Activated CD4-positive, alpha-beta T cell treated with anti-CD3 and anti-CD28 coated beads, Interleukin-2, amount 10 ng/mL, durations not matched to agents 7 days and 5 days (primary cell): Measurements from ENCODE around the gene TTI1. TPM values are rescaled to one million over a fixed set of nuclear protein-coding genes. Genes with fewer than 3 reads are reported as not detected.
"Not testable (repeated sequence)": the region's sequence is repeated elsewhere in the genome, so short reads cannot be mapped to it uniquely, and the experiment has no call there.

Experiments
- CTCF ChIA-PET: fragments of 350-600 bp; sonication (Branson Sonifier 250); formaldehyde crosslinking; loops from one replicate; lab custom pipeline; 2021; ENCODE audit warnings: antibody characterized with exemption; lab: Charles Lee
- POLR2A ChIA-PET: fragments of 350-600 bp; sonication (Branson Sonifier 250); formaldehyde crosslinking; loops from one replicate; lab custom pipeline; 2021; ENCODE audit warnings: antibody characterized with exemption; lab: Charles Lee
- DNase-seq: peaks from one replicate; pipeline ENCODE4 v3.0.0-alpha.2; 2020
- H3K27ac Mint-ChIP-seq: one replicate; pipeline ENCODE4 v1.8.0; 2021; ENCODE audit warnings: mild to moderate bottlenecking, moderate library complexity, mixed read lengths
- H3K27me3 Mint-ChIP-seq: one replicate; pipeline ENCODE4 v1.8.0; 2021; ENCODE audit warnings: mixed read lengths
- H3K36me3 Mint-ChIP-seq: one replicate; pipeline ENCODE4 v1.8.0; 2021; ENCODE audit warnings: low read depth, mixed read lengths
- H3K4me1 Mint-ChIP-seq: one replicate; pipeline ENCODE4 v1.8.0; 2021; ENCODE audit warnings: mixed read lengths
- H3K4me3 Mint-ChIP-seq: one replicate; pipeline ENCODE4 v1.8.0; 2021; ENCODE audit warnings: mild to moderate bottlenecking, moderate library complexity, mixed read lengths
- H3K9me3 Mint-ChIP-seq: one replicate; pipeline ENCODE4 v1.8.0; 2021; ENCODE audit warnings: mixed read lengths
- total RNA-seq, 2 experiments: library from RNA; stranded (reverse); gene quantifications; one replicate each; pipeline ENCODE4 v1.2.3, GENCODE V29; 2021

Gene TTI1
- total RNA-seq, 2 experiments from 2014 or later, result 30.2 to 32.4 TPM

DNA sequence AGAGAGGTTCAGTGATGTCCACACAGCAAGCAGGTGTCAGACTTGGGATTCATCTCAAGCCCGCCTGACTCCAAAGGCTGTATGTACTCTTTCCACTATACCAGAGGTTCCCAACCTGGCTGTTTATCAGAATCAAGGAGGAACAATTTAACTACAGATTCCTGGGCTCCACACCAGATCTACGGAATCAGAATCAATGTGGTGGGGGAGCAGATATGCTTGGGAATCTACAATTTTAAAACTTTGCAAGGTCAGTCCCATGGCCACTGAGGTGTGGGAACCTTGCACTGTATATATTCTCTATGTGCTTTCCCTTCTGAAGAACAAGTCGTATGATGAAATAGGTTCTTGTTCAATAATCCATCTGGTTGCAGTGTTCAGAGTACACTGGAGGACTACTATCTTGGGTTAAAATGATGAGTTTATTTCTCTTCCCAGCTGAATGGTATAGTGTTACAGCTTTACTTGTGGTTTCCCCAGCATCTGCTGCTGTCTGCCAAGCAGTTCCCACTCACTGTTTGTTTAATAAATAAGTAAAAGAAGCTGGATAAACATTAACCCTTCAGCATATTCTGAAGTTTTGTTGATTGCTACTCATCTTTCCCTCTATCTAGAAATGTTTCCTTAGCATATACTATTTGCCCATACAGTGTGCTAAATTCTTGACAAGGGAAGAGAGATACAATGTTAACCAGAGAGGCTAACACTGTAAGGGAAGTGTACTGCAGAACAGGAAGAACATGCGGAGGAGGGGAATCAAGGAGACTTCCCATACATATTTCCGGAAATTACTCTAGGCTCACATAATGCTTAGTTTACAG, 9.9 kb downstream of the TTI1 start:
- no peak overlapping the region for H3K27ac Mint-ChIP-seq
- H3K4me3 Mint-ChIP-seq, result no peak overlapping the region
- no peak for DNase-seq
- no peaks in the 10 kb centered on the region for H3K27me3 Mint-ChIP-seq
- H3K9me3 Mint-ChIP-seq, result peaks cover 7% of the 10 kb centered on the region
- H3K4me1 Mint-ChIP-seq, result peaks cover 23% of the 10 kb centered on the region
- ChIA-PET POLR2A (no interaction called here), CTCF (interaction anchor here (1.7 kb wide), 1 partner anchor 10 kb away, joined by 6 read pairs; the partner anchor contains the start of genes RPRD1B and TTI1)
- H3K36me3 Mint-ChIP-seq, result peaks cover 31% of the 10 kb centered on the region

DNA sequence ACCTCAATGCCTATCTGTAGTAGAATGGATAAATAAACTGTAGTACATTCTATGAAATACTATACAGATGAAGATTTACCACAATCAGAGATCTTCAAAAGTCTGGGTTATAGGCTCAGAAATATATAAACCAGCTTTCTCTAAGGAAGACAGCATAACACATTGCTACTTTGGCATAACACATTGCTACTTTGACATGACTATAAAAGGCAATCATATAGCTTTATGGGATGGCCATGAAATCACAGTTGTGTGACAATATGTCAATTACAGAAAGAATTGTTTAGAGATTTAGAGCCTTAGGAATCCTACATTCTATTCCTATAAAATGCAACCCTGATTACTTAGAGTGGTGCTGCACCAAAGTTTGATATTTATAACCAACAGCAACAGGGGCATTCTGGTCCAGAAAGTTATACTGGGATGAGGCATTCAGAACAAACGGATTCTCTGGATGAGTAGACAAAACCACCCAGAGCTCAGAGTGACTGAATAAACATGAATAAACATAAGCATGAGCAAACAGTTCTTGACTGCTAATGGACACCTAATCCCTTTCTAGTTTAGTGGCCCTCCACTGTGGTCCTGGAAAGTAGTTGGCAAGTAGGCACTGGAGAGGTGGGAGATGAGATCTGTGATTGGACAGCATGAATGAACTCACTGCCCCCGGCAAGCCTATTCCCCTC, 12.0 kb downstream of the TTI1 start:
- no peak overlapping the region for H3K4me3 Mint-ChIP-seq
- H3K36me3 Mint-ChIP-seq, result peaks cover 42% of the 10 kb centered on the region
- DNase-seq, result no peak
- H3K4me1 Mint-ChIP-seq, result peaks cover 11% of the 10 kb centered on the region
- ChIA-PET POLR2A (interaction anchor here (0.6 kb wide), 1 partner anchor 13 kb away, joined by 3 read pairs; no protein-coding TSS in a partner anchor), CTCF (interaction anchor here (1.5 kb wide), 1 partner anchor 13 kb away, joined by 4 read pairs; no protein-coding TSS in a partner anchor)
- H3K9me3 Mint-ChIP-seq, result peaks cover 17% of the 10 kb centered on the region
- H3K27me3 Mint-ChIP-seq, result no peaks in the 10 kb centered on the region
- no peak overlapping the region for H3K27ac Mint-ChIP-seq

DNA sequence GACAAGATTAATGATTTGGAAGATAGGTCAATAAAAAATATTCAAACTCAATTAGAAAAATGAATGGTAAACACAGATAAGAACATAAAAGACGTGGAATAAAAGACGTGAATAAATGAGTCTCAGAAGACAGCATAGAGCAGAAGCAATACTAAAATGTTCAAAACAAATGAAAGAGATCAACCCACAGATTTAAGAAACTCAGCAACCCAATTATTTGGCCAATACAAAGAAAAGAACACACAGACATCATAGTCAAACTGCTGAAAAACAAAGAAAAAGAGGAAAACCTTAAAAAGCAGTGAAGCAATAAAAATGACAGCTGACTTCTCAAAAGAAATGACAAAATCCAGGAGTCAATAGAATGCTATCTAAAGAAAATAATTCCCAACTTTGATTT, 14.9 kb downstream of the TTI1 start:
- no peaks in the 10 kb centered on the region for H3K27me3 Mint-ChIP-seq
- DNase-seq, result no peak
- H3K27ac Mint-ChIP-seq, result no peak overlapping the region
- peaks cover 17% of the 10 kb centered on the region for H3K9me3 Mint-ChIP-seq
- H3K4me1 Mint-ChIP-seq, result peaks cover 2% of the 10 kb centered on the region
- POLR2A ChIA-PET, result no interaction called here
- H3K36me3 Mint-ChIP-seq, result peaks cover 56% of the 10 kb centered on the region
- no peak overlapping the region for H3K4me3 Mint-ChIP-seq
- CTCF ChIA-PET, result interaction anchor here (0.7 kb wide), 1 partner anchor 54 kb away, joined by 4 read pairs; no protein-coding TSS in a partner anchor

DNA sequence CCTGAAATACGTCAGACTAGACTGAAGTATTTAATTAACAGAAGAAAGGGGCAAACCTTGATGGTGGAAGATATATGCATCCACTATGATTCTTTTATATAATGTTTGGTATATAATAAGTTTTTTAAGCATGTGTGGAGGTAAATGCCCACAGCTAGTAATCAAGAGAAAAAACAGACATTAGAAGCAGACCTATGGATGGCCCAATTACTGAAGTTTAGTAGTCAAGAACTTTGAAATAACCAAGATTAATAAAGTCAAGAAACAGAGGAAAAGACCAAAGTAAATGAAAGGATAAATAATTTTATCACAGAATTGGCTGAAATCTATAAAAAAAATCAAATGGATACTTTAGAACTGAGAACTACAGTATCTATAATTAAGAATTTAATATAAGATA, 15.3 kb downstream of the TTI1 start:
- no peak overlapping the region for H3K4me3 Mint-ChIP-seq
- no peak overlapping the region for H3K27ac Mint-ChIP-seq
- ChIA-PET CTCF (interaction anchor here (0.7 kb wide), 1 partner anchor 54 kb away, joined by 4 read pairs; no protein-coding TSS in a partner anchor), POLR2A (no interaction called here)
- peaks cover 2% of the 10 kb centered on the region for H3K4me1 Mint-ChIP-seq
- no peaks in the 10 kb centered on the region for H3K27me3 Mint-ChIP-seq
- H3K9me3 Mint-ChIP-seq, result peaks cover 17% of the 10 kb centered on the region
- no peak for DNase-seq
- H3K36me3 Mint-ChIP-seq, result peaks cover 60% of the 10 kb centered on the region

DNA sequence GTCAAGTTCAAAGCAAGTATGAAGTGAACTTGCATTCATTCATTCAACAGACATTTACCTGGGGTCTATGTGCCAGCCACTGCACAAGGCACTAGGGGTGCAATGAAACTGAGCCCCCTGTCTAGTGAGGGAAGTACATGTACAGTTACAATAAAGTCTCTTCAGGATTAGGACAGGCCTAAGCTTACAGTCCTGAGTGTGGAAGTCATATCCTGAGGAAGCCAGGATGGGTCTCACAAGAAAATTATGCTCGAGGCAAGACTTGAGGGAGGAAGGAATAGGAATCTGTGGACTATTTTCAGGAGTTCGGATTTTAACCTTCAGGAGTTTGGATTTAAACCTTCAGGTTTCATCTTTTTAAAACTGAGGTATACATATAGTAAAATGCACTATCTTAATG, 19.4 kb downstream of the TTI1 start:
- peaks cover 13% of the 10 kb centered on the region for H3K9me3 Mint-ChIP-seq
- ChIA-PET CTCF (no interaction called here), POLR2A (no interaction called here)
- H3K27me3 Mint-ChIP-seq, result no peaks in the 10 kb centered on the region
- DNase-seq, result no peak
- H3K4me3 Mint-ChIP-seq, result no peak overlapping the region
- no peaks in the 10 kb centered on the region for H3K4me1 Mint-ChIP-seq
- peaks cover 72% of the 10 kb centered on the region for H3K36me3 Mint-ChIP-seq
- H3K27ac Mint-ChIP-seq, result peak overlapping the region; percentile 46

DNA sequence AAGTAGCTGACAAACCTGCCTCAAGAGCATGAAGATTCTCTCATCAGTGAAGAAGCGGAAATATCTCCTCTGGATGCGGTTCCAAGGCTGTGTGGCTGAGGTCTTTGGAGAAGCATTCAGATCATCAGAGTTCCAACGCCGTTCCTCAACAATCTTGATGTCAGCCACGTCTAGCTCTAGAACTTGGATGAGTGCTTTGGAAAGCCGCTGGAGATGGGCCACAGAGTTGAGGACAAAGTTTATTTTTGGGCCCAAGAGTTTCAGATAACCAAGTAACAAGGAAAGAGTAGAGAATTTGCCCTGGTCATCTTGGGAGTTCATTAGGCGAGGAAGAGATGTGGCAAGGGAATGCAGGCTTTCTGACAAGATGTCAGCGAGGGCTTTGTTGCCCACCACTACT, 20.9 kb downstream of the TTI1 start:
- CTCF ChIA-PET, result no interaction called here
- DNase-seq, result no peak
- no peak overlapping the region for H3K4me3 Mint-ChIP-seq
- no peaks in the 10 kb centered on the region for H3K27me3 Mint-ChIP-seq
- POLR2A ChIA-PET, result no interaction called here
- H3K4me1 Mint-ChIP-seq, result peaks cover 3% of the 10 kb centered on the region
- peaks cover 63% of the 10 kb centered on the region for H3K36me3 Mint-ChIP-seq
- no peak overlapping the region for H3K27ac Mint-ChIP-seq
- peaks cover 3% of the 10 kb centered on the region for H3K9me3 Mint-ChIP-seq

DNA sequence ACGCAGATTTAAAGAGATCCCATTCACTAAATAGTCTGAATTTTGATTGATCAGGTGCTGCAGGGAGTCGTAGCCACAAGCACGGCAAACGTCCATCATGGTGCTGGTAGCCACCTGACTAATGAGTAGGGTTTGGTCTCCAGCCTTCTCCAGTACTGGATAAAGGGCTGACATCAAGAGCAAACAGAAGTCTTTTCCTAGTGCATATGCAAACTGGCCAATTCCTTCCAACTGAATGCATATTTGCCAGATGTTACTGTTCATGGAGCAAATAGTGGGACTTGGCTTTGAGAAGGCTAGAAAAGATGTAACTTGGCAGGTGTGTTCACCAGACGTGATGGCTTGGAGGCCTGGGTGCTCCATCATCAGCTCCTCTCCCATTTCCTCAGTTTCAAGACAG, 21.6 kb downstream of the TTI1 start:
- ChIA-PET CTCF (no interaction called here), POLR2A (no interaction called here)
- no peaks in the 10 kb centered on the region for H3K9me3 Mint-ChIP-seq

DNA sequence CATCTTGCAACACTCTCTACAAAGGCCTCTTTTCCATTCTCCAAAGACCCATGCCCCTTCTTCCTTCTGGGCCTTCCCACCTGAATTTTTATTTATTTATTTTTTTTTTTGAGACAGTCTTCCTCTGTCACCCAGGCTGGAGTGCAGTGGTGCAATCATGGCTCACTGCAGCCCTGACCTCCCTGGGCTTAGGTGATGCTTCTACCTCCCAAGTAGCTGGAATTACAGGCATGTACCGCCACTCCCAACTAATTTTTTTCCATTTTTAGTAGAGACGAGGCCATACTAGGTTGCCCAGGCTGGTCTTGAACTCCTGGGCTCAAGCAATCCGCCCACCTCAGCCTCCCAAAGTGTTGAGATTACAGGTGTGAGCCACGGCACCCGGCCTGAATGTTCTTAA, 23.8 kb downstream of the TTI1 start:
- H3K36me3 Mint-ChIP-seq, result peaks cover 45% of the 10 kb centered on the region
- H3K9me3 Mint-ChIP-seq, H3K27me3 Mint-ChIP-seq, DNase-seq, H3K4me3 Mint-ChIP-seq, H3K27ac Mint-ChIP-seq, POLR2A ChIA-PET, H3K4me1 Mint-ChIP-seq: not testable (repeated sequence)
- CTCF ChIA-PET, result interaction anchor here (1.3 kb wide), 1 partner anchor 29 kb away, joined by 3 read pairs; no protein-coding TSS in a partner anchor

More for the DNA sequence above, 21.6 kb downstream of the TTI1 start:
- H3K27ac Mint-ChIP-seq, result no peak overlapping the region
- H3K27me3 Mint-ChIP-seq, result no peaks in the 10 kb centered on the region
- H3K36me3 Mint-ChIP-seq, result peaks cover 57% of the 10 kb centered on the region
- H3K4me3 Mint-ChIP-seq, result no peak overlapping the region
- no peak for DNase-seq
- H3K4me1 Mint-ChIP-seq, result peaks cover 4% of the 10 kb centered on the region

DNA sequence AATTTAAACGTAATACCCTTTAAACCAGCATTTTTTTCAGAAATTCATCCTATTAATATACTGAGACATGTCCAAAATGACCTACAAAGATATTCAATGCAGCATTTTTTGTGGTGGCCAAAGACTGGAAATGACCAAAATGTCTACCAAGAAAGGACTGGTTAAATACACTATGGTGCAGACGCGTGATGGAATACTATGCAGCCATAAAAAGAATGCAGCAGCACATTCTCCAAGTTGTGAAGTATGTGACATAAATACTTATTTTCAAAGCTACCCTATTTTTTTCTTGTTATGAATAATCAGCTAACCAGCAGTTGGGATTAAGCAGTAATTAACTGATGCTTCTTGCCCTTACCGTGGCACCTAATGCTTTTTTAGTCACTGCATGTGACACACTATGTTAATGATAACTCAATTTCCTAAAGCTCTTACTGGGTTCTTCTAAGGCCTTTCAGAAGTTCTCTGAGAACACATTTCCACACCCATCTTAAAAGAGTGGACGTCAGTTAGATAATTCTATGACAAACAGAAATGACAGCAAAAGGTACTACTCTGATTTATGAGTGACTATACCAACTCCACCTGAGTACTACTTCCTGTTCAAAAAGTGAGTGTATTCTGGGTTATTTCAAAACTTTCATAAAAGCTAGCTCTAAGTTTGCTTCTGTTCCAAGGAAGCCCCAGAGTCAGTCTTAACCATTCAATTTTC, 24.9 kb downstream of the TTI1 start:
- ChIA-PET POLR2A (interaction anchor here (0.6 kb wide), 1 partner anchor 12 kb away, joined by 3 read pairs; no protein-coding TSS in a partner anchor), CTCF (interaction anchor here (1.3 to 1.5 kb wide), 2 partner anchors 13 to 30 kb away, joined by 3 to 4 read pairs; no protein-coding TSS in a partner anchor)
- no peaks in the 10 kb centered on the region for H3K27me3 Mint-ChIP-seq
- H3K4me1 Mint-ChIP-seq, result peaks cover 9% of the 10 kb centered on the region
- peaks cover 38% of the 10 kb centered on the region for H3K36me3 Mint-ChIP-seq
- H3K27ac Mint-ChIP-seq, result no peak overlapping the region
- no peak for DNase-seq
- H3K9me3 Mint-ChIP-seq, result no peaks in the 10 kb centered on the region
- no peak overlapping the region for H3K4me3 Mint-ChIP-seq

DNA sequence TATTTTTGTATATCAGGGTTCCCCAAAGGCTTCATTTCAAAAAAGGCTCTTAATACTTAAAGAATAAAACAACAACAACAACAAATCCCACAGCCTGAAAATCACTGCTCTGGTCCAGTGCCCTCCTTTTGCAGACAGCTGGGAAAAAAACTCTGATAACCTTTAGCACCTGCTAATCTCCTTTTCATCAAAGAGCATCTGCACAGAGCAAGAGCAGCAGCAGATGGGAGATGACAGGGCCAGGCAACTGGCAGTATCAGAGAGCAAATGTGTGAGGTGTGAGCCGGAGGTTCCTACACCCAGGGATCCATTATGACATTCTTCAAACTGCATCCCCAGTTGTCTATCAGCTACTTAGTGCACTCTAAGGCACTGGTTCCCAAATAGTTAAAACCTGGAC, 25.7 kb downstream of the TTI1 start:
- ChIA-PET POLR2A (no interaction called here), CTCF (interaction anchor here (1.5 kb wide), 1 partner anchor 12 kb away, joined by 4 read pairs; no protein-coding TSS in a partner anchor)
- Mint-ChIP-seq H3K27ac (no peak overlapping the region), H3K9me3 (no peaks in the 10 kb centered on the region), H3K4me3 (no peak overlapping the region), H3K4me1 (peaks cover 9% of the 10 kb centered on the region), H3K27me3 (no peaks in the 10 kb centered on the region), H3K36me3 (peaks cover 32% of the 10 kb centered on the region)
- DNase-seq, result no peak

DNA sequence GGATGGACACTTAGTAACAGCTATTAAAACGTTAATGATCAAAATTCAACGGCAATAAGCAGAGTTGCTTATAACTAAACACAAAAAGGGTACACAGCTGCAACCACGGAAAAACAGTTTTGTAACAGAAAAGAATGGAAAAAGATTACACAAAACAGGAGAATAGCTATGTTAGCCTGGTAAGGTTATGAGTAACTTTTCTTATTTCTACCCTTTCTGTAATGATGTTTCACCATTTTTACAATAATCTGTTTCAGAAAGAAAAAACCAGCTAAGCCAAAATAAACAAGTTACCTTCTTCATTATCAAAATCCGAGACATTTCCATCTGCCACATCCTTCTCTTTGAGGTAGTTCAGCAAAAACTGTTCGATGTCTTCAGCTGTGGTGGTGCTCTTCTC, 27.4 kb downstream of the TTI1 start:
- no peaks in the 10 kb centered on the region for H3K9me3 Mint-ChIP-seq
- no peak for DNase-seq
- no peak overlapping the region for H3K4me3 Mint-ChIP-seq
- H3K4me1 Mint-ChIP-seq, result peaks cover 20% of the 10 kb centered on the region
- ChIA-PET CTCF (interaction anchor here (1.0 kb wide), 1 partner anchor 9 kb away, joined by 4 read pairs; no protein-coding TSS in a partner anchor), POLR2A (interaction anchor here (0.6 kb wide), 1 partner anchor 70 kb away, joined by 3 read pairs; no protein-coding TSS in a partner anchor)
- no peak overlapping the region for H3K27ac Mint-ChIP-seq
- H3K27me3 Mint-ChIP-seq, result no peaks in the 10 kb centered on the region
- peaks cover 28% of the 10 kb centered on the region for H3K36me3 Mint-ChIP-seq

DNA sequence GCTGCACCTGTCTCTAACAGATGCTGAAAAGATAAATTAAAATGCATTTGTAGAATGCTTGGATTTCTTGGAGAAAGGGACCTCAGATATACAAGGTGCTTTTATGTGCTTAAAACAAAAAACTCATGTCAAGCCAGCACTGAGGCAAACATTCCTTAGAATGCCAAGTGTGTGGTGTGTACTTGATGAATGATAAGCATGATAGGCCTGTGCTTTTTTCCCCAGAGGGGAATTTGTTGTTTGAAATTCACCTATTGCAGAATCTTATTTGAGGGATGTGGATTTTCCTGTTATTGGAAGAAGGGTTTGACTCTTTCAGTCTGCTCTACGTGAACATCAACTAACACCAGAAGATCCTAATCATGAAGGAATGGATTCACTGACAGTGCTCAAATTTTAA, 28.8 kb downstream of the TTI1 start:
- POLR2A ChIA-PET, result no interaction called here
- CTCF ChIA-PET, result interaction anchor here (0.6 kb wide), 1 partner anchor 66 kb away, joined by 3 read pairs; no protein-coding TSS in a partner anchor
- peaks cover 20% of the 10 kb centered on the region for H3K4me1 Mint-ChIP-seq
- no peak overlapping the region for H3K27ac Mint-ChIP-seq
- H3K4me3 Mint-ChIP-seq, result no peak overlapping the region
- H3K9me3 Mint-ChIP-seq, result no peaks in the 10 kb centered on the region
- no peaks in the 10 kb centered on the region for H3K27me3 Mint-ChIP-seq
- DNase-seq, result no peak
- peaks cover 30% of the 10 kb centered on the region for H3K36me3 Mint-ChIP-seq
